NCI-H1930 (cell line): ENCODE measurements around the gene COX5B.
A peak's percentile ranks its signal among the peaks of the same experiment; 100 is the strongest.
"Not testable (repeated sequence)": the region's sequence is repeated elsewhere in the genome, so short reads cannot be mapped to it uniquely, and the experiment has no call there.

Experiments
- DNase-seq, 2 experiments: peaks; one replicate each; lab custom pipeline; 2025; lab: John Stamatoyannopoulos, UW

COX5B gene

GRCh38 chr2:97654309-97654708 lies 8.4 kb downstream of the COX5B start:
- no peak for DNase-seq

GRCh38 chr2:97654791-97655190 lies 8.9 kb downstream of the COX5B start:
- no peak for DNase-seq

- DNase-seq = no peak
These were observed 10.4 kb downstream of the COX5B start for GRCh38 chr2:97656129-97656755.

GRCh38 chr2:97656905-97657587 lies 11.2 kb downstream of the COX5B start:
- no peak for DNase-seq

- no peak for DNase-seq
These were observed 12.3 kb downstream of the COX5B start for GRCh38 chr2:97657986-97658690.

- no peak for DNase-seq
These were observed 12.9 kb downstream of the COX5B start for GRCh38 chr2:97658691-97659157.

GRCh38 chr2:97659256-97660043 lies 13.6 kb downstream of the COX5B start:
- DNase-seq = no peak

GRCh38 chr2:97660044-97660774 lies 14.3 kb downstream of the COX5B start:
- DNase-seq = no peak

- DNase-seq = no peak
These were observed 15.0 kb downstream of the COX5B start for GRCh38 chr2:97660775-97661389.

GRCh38 chr2:97661927-97662326 lies 16.1 kb downstream of the COX5B start:
- DNase-seq = no peak

GRCh38 chr2:97662386-97662894 lies 16.6 kb downstream of the COX5B start:
- no peak for DNase-seq

- DNase-seq = no peak
These were observed 17.2 kb downstream of the COX5B start for GRCh38 chr2:97662895-97663625.

GRCh38 chr2:97663626-97663961 lies 17.7 kb downstream of the COX5B start:
- peak in 1 of 2 experiments; percentile 75 for DNase-seq

- DNase-seq = peak; percentile 97
These were observed 18.2 kb downstream of the COX5B start, which contains the start of gene ACTR1B for GRCh38 chr2:97663962-97664635. Gene ACTR1B (minus strand): TSS chr2:97664044. CDS start chr2:97663890, 154 bp downstream.

GRCh38 chr2:97664636-97664970 lies 18.7 kb downstream of the COX5B start:
- no peak for DNase-seq

- DNase-seq = no peak
These were observed 23.6 kb downstream of the COX5B start, which contains the start of gene C2orf92 for GRCh38 chr2:97669448-97669847. Gene C2orf92 (plus strand): TSS chr2:97669713. CDS start chr2:97669789, 76 bp downstream.

- no peak for DNase-seq
These were observed 24.6 kb downstream of the COX5B start for GRCh38 chr2:97670471-97670870.

- DNase-seq = no peak
These were observed 25.7 kb downstream of the COX5B start for GRCh38 chr2:97671526-97671925.

GRCh38 chr2:97672606-97673140 lies 26.8 kb downstream of the COX5B start:
- not testable (repeated sequence) for DNase-seq
